CD4-positive, alpha-beta T cell treated with Interleukin-21 for 1 hour (primary cell): Measurements from ENCODE around the gene SLC2A11.
A peak's percentile ranks its signal among the peaks of the same experiment; 100 is the strongest.

Experiments
- DNase-seq: peaks from one replicate; pipeline ENCODE4 v3.0.0-alpha.2; 2020

The SLC2A11 gene, protein sequence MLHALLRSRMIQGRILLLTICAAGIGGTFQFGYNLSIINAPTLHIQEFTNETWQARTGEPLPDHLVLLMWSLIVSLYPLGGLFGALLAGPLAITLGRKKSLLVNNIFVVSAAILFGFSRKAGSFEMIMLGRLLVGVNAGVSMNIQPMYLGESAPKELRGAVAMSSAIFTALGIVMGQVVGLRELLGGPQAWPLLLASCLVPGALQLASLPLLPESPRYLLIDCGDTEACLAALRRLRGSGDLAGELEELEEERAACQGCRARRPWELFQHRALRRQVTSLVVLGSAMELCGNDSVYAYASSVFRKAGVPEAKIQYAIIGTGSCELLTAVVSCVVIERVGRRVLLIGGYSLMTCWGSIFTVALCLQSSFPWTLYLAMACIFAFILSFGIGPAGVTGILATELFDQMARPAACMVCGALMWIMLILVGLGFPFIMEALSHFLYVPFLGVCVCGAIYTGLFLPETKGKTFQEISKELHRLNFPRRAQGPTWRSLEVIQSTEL

DNA sequence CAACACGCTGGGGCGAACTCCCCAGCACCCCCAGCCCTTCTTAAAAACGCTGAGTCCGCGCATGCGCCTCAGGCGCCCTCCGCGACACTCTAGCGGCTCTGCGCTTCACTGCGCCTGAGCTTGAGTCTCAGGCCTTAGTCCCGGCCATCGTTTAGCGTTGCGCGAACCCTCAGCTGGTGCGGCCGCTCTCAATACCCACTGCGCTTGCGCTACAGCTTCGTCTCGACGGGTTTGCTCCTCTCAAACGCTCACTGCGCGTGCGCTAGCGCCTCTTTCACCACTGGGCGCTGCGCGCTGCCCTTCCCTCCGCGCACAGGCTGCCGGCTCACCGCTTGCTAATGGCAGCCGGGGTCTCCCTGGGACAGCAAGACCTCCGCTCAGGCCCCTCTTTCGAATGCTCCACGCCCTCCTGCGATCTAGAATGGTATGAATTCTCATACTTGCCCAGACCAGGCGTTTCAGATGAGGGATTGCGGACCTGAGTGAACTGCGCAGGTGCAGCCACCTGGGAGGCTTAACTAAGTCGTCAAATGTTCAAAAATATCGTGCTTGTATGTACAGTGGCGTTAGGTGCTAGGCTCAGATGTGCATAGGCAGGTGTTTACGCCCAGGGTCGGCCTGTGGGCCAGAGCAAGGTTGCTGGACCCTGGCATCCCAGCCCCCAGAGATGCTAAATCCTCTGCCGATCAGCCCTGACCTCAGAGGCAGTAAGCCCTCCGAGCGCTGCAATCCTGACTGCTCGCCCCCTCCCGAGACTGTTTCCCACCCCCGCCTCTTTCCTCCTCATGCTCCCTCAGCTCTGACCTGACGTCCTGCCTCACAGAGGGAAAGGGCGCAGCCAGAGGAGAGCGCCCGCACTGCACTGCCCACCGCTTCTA lies at the start of gene SLC2A11:
TSS of gene SLC2A11 (plus strand) at position 270 of the 878 bp plus-strand sequence. CDS start at position 395, 125 bp downstream.
- peak; percentile 96 for DNase-seq

DNA sequence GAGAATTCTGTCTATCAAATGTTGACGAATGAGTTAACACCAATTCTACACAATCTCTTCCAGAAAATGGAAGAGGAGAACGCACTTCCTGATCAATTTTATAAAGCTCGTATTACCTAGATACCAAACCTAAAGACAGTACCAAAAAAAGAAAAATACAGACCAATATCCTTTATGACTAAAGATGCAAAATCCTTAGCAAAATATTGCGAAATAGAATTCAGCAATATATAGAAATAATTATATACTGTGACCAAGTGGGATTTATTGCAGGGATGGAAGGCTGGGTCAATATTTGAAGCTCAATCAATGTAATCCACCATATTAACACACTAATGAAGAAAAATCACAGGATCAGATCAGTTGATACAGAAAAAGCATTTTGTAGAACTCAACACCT lies 45.3 kb upstream of the SLC2A11 start:
- DNase-seq = no peak

DNA sequence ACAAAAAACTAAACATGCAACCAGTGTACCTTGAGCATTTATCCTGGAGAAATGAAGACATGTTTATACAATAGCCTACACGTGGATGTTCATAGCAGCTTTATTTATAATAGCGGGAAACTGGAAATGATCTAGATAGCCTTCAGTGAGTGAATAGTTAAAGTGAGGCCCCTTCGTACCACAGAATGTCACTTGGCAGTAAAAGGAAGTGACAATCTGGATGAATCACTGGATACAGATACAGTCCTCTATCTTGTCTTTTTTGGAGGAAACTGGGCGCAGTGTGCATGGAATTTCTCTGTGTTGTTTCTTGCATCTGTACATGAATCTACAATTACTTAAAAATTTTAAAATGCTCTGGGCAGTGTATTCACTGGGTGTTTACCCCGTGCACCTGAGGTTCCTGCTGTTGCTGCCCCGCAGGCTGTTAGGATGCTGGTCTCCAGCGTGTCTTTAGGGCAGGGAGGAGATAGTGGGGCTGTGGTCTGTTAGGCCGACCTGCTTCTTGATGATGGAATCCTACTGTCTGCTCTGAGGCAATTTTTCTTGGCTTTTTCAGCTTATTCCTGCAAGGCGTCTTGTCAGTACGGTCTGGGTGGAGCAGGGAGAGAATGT lies 42.0 kb upstream of the SLC2A11 start:
- DNase-seq = no peak

DNA sequence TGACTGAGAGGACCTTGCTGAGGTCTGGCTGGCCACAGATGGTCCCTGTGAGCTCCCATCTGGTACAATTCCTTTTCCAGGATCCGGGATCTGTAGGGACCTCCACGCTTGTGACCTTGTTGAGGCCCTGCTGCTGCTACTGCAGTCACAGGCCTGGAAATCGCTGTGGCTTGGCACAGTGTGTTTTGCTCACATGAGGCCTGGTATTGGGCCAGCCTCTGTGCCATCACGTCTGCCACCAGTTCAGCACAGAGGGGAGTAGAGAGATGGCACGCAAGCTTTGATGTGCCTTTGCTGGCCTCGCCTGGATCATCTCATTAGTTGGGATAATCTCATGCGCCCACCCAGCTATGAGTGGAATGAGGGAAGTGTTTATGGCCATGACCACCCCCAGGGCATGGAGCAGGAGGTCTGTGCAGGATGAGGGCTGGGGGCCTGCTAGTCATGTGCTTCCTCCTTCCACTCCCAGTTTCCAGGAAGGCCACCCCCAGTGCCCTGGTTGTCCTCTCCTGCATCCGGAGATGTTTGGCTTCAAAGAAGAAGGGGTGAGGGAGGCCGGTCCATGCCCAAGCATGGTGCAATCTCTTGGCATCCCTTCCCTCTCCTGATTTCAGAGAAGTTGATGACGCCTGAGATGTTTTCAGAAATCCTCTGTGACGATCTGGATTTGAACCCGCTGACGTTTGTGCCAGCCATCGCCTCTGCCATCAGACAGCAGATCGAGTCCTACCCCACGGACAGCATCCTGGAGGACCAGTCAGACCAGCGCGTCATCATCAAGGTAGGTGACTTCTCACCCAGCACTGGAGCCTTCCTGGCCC lies 41.3 kb upstream of the SLC2A11 start:
- DNase-seq = no peak

DNA sequence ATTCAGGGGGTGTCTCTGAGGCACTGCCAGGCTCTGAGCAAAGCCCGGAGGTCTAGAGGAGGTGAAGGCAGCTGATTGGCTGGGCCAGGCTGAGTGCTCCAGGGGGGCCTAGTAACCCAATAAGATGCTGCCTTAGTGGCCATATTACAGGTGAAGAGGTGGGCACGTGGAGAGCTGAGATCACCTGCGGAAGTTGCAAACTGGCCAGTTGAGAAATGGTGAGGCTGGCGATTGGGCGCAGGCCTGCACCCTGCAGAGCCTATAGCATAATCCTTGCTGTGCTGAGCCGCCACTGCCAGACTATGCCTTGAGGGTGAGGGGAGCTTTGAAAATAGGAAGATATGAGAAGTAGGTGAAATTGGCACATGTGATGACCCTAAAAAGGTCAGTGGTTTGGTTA lies 40.5 kb upstream of the SLC2A11 start:
- no peak for DNase-seq

DNA sequence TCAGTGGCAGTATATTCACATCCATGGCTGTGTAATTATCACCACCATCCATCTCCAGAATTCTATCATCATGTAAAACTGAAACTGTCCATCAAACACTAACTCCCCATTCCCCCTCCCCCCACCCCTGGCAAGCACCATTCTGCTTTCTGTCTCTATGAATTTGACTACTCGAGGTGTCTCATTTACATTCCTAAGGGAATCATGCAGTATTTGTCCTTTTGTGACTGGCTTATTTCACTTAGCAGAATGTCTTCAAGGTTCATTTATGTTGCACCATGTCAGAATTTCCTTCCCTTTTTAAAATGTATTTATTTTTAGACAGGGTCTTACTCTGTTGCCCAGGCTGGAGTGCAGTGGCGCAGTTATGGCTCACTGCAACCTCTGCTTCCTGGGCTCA lies 39.1 kb upstream of the SLC2A11 start:
- DNase-seq = no peak

DNA sequence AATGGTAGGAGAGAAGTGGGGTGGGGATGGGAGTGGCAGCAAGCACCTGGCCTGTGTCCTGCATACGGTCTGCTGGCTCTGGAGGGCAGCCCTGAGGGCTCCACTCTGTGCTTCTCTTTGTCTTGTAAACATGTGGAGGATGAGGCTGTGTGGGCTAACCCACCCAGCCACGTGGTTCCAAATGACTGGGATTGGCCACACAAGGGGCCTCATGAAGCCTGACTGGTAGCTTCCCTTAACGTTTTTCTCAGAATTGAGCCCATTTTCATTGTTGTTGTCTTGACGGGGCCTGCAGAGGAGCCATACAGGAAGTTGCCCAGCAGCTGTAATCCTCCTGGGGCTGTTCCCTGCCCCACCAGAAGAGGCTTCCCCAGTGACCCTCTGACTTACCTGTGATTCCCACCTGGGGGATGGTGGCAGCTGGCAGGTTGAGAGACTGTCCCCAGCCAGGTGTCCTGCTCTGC lies 36.9 kb upstream of the SLC2A11 start:
- no peak for DNase-seq

DNA sequence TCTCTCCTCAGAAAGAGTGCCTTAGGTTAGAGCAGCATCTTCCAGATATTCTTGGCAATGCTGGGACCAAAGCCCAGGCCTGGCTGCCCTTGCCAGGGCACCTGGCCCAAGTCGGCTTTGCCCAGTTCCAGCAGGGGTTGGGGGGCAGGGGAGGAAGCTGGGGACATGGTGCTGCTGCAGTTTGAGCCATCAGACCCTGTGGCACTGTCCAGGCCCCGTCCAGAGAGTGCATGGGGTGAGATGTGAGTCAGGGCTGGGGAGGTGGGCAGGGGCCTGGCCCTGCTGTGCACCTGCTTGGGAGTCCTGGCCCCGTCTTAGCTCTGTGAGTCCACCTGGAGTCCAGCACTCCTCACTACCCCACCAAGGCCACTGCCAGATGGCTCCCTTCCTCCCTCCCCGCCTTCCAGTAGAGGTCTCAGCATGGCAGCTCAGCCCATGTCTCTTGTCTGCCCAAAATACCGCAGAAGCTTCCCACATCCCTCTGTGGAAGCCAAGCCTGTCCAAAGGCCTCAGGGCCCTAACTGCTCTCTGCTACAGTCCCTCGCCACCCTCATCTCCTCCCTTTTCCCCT lies 35.5 kb upstream of the SLC2A11 start:
- DNase-seq = no peak

DNA sequence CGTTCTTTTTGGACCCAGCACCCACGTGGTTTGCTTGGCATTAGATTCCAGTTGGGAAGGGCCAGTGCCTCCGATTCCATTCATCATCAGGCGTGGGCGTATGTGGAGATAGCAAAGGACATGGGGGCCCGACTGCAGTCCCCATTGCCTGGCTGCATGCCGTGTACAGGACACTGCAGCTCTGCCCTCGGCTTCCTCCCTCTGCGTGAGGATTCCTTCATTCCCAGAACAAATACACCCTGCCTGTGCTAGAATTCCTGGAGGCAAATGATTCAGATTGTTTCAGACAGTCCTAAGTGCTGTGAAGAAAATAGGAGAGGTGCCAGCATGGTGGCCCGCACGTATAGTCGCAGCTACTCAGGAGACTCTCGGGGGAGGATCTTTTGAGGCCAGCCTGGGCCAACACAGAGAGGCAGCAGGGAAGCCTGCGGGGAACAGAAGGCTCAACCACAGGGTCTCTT lies 34.3 kb upstream of the SLC2A11 start:
- no peak for DNase-seq

DNA sequence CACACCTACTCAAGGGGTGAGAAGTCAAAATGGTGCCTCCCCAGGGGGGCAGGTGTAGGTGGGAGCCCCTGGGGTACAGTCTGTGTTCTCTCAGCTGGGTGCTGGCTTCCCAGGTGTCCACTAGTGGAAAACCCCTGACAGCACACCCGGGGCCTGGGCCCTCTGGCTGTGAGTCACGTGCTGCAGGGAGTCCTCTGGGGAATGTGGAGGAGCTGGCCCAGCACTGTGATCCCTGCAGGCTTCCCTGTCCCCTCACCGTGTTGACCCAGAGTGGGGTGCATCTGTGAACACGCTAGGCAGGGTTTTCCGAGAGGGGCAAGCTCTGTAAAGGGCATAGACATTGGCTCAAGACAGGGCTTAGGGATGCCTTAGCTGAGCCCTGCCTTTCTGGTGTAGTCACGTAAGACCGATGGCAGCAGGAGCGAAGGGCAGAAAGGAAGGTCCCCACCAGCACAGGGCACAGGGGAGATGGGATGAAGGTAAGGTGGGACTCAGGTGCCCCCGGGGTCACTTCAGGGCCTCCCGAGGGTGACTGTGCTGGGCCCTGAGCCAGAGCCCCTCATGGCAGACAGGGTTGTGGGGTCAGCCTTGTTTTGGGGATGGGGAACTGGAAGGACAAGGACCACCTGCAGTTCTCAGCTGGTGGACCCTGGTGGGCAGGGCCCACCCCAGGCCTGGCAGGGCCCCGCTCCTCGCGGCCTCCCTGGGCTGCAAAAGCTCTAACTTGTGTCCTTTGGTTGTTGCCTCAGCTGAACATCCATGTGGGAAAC lies 33.0 kb upstream of the SLC2A11 start:
- DNase-seq = no peak

DNA sequence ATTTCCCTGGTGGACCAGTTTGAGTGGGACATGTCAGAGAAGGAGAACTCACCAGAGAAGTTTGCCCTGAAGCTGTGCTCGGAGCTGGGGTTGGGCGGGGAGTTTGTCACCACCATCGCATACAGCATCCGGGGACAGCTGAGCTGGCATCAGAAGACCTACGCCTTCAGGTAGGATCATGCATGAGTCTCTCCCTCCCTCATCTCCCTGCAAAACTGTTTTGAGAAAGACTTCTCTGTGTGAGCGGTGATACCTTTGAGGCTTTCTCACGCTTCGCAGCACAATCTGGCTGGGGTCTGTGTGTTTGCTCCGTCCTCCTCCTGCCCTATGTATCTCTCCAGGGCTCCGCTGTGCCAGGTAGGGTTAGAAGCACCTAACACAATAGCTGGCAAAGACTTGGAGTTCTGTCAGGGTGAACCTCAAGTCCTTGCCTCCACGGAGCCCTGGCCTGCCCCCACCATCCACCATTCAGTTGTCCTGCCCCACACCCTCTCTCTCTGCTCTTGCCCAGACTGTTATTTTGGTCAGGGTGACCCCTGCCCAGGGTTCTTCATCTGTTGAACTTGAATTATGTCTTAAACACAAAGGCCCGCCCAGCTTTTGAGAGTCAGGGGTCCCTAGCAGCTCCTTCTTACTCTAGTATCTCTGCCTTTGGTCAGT lies 32.3 kb upstream of the SLC2A11 start:
- no peak for DNase-seq

DNA sequence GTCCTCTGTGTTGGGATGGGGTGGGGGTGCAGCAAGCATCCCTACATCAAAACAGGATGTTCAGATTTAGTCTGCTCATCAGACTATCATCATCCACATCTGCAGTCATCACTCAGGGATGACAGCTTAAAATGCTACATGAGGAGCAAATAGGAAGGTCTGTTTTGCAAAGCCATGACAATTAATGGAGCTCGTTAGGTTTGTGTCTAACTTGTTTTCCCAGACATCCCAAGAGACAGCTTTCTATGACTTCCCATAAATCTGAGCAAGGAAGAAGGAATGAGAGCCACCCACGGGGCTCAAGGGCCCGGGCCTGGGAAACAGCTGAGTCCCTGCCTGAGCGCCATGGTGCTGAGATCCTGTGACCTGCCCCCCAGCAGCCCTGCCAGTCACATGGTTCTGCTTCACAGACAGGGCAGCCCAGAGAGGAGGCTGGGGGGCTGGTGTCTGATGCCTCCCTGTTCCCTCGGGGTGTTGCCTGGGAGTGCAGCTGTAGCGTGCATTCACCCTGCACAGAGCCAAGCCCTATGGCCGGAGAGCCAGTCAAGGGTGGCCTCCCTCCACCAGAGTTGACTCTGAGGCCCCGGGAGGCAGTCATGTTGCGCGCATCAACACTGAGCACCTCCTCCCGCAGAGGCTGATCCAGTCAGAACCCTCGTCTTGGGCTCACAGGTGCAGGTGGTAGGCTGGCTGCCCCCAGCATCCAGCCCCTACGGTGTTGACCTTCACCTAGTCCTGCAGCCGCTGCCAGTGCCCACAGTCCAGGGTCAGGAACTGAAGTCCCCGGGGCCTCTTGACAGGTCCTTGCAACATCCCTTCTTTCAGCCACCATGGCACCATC lies 30.9 kb upstream of the SLC2A11 start:
- no peak for DNase-seq

DNA sequence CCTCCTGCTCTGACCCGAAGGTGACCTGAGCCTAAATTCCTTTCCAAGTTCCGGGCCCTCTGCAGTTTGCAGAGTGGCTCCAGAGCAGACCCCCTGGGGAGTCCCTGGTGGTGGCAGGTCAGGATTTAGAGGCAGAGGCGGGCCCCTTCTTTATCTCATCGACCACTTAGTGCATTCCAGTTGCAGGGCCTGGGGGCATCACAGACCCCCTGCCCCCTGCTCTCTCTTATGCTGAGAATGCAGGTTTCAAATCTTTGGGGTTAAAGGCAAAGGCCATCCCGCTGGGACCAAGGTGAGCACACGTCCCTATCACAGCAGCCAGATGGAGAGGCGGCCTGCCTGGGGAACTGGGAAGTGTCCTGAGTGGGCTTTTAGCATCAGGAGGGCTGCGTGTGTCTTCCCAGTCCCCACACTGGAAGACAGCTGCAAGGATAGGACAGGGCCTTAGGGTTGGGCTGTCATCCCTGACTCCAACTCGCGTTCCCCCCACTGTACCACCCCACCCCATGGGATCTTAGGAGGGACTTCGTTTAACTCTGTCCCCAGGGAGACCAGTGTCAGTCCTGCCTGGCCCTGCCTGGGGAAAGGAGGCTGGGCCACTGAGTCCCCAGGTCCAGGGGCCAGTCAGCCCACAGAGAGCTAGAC lies 30.2 kb upstream of the SLC2A11 start:
- no peak for DNase-seq

DNA sequence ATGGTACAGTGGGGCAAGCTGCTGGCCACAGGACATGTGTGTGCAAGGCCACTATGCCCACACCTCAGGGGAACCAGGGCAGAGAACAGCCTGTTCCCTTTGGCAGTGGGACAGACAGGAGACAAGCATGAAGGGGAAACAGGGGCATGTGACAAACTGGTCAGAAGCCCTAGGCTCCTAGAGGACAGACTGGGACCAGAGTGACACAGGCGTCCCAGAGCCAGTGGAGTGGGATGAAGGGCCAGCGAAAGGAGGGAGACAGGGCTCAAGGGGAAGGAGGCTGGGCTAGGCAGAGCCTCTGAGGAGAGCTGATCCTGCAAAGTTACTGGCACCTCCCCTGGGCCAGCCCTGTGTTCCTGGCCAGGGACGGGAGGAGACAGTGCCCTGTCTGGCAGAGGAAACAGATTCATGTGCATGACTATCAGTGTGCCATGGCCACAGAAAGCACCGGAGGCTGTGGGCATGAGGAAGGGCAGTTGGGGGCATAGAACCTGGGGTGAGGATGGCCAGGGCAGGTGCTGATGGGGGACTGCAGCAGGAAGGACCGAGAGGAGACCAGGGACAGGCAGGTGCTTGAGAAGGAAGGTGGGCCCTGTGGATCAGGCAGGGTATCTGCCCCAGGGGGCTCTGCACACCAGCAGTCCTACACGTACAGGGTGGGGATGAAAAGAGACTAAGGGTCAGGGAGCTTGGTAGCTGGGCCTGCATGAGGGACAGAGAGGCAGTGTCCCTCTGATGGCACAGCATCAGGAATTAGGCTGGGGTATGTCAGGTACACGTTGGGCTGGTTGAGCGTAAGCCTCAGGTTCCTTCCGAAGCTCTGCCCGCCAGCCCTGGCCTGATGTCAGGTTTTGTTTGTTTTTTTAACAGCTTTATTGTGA lies 28.6 kb upstream of the SLC2A11 start:
- DNase-seq = no peak

DNA sequence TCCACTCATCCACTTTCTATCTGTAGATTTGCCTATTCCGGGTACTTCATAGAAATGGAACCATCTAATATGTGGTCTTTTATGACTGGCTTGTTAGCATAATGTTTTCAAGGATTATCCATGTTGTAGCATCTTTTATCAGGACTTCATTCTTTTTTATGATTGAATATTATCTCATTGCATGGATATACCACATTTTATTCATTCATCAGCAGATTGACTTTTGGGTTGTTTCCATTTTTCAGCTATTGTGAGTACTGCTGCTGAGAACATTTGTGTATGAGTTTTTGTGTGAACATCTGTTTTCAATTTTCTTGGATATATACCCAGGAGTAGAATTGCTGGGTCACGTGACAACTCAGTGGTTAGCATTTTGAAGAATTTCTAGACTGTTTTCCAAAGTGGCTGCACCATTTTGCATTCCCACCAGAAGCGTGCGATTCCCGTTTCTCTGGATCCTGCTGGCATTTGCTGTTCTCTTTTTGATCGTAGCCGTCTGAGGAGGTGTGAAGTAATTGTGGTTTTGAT lies 27.8 kb upstream of the SLC2A11 start:
- DNase-seq = no peak

DNA sequence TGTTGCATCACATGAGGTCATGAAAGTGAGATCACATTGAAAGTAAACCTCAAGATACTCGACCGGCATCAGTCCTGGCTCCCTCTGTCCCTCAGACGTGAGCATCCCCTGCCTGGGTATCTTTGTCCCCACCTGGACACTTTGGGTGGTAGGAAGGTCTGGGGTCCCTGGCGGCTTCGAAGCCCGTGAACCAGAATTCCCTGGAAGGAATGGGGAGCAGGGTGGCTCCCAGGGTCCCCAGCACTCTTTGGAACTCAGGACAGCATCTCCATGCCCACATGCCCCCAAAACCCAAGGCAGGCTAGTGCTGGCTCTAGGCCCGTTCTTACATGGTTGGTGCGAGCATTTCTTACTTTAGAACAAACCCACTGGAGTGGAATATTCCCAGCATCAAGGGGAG lies 26.4 kb upstream of the SLC2A11 start:
- no peak for DNase-seq

DNA sequence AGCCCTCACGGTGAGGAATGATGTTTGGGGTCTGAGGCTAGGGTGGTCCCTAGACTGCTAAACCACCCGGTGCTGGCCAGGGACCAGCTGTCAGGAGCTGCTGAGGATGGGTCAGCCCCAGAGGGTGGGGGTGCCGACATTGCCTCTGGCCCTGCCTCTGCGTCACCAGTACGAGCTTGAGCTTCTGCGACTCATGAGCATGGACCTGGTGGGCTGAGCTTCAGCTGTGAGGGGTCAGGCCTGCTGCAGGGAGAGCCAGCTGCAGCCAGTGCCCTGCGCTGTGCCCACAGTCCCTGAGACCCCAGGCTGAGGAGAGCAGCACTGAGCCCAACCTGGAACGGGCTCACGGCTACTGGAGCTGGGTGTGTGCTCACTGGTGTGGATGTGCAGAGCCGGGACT lies 25.9 kb upstream of the SLC2A11 start:
- DNase-seq = no peak
